Ammon's horn (tissue), 1 donor: Measurements from ENCODE around the gene TAF8.

Experiments
- DNase-seq: peaks from one replicate; pipeline ENCODE4 v3.0.0-alpha.2; 2016; ENCODE audit warnings: low spot score

The TAF8 gene

GRCh38 chr6:42124223-42124836 is 74.0 kb downstream of the TAF8 start:
- DNase-seq = no peak

- no peak for DNase-seq
These were observed 74.9 kb downstream of the TAF8 start for GRCh38 chr6:42125231-42125630.

GRCh38 chr6:42125663-42126062 is 75.3 kb downstream of the TAF8 start:
- DNase-seq = no peak

GRCh38 chr6:42128460-42129359 is 78.4 kb downstream of the TAF8 start:
- DNase-seq = no peak

GRCh38 chr6:42129360-42129676 is 79.0 kb downstream of the TAF8 start:
- no peak for DNase-seq

- DNase-seq = no peak
These were observed 81.2 kb downstream of the TAF8 start for GRCh38 chr6:42131531-42131930.

GRCh38 chr6:42133926-42134325 is 83.6 kb downstream of the TAF8 start:
- DNase-seq = no peak

GRCh38 chr6:42135161-42135560 is 84.8 kb downstream of the TAF8 start:
- no peak for DNase-seq

GRCh38 chr6:42135722-42136121 is 85.4 kb downstream of the TAF8 start:
- DNase-seq = no peak

- no peak for DNase-seq
These were observed 86.3 kb downstream of the TAF8 start for GRCh38 chr6:42136508-42137193.
